ENCODE data around the gene SEMA4A.

GRCh38 chr1:156124557-156125483, 28.6 kb upstream of the SEMA4A start:
- TF ChIP-seq EZH2 (IDR thresholded peaks at IDR 0.05; ENCODE audit: low read depth, low read length, severe bottlenecking), result no peak
- TF ChIP-seq ATF3 (IDR thresholded peaks at IDR 0.05; ENCODE audit: insufficient read depth, low read depth, low read length), result no peak
- TF ChIP-seq BACH1 (IDR thresholded peaks at IDR 0.05; ENCODE audit: low read length), result no peak
- TF ChIP-seq USF2 (IDR thresholded peaks at IDR 0.05; ENCODE audit: low read length), result no peak
